Parathyroid adenoma (tissue), 2 donors: ENCODE measurements around the gene SLC35A5.

Experiments
- H2AFZ ChIP-seq: fragments of 300-600 bp; sonication (generic); one replicate; pipeline ENCODE4 v1.7.0; 2017; ENCODE audit warnings: antibody characterized with exemption, mild to moderate bottlenecking
- H3K27ac ChIP-seq: fragments of 300-600 bp; sonication (generic); one replicate; pipeline ENCODE4 v1.7.0; 2017
- H3K27me3 ChIP-seq: fragments of 300-600 bp; sonication (generic); one replicate; pipeline ENCODE4 v1.7.0; 2017; ENCODE audit warnings: low read length; ENCODE audit not compliant: control insufficient read depth, insufficient read depth
- H3K36me3 ChIP-seq: fragments of 300-600 bp; sonication (generic); one replicate; pipeline ENCODE4 v1.7.0; 2017; ENCODE audit warnings: low read length; ENCODE audit not compliant: control insufficient read depth, insufficient read depth
- H3K4me1 ChIP-seq: fragments of 300-600 bp; sonication (generic); one replicate; pipeline ENCODE4 v1.7.0; 2017; ENCODE audit warnings: control low read depth
- H3K4me2 ChIP-seq: fragments of 300-600 bp; sonication (generic); one replicate; pipeline ENCODE4 v1.7.0; 2017; ENCODE audit warnings: low read length
- H3K4me3 ChIP-seq: fragments of 300-600 bp; sonication (generic); one replicate; pipeline ENCODE4 v1.7.0; 2017; ENCODE audit warnings: low read depth, low read length
- H3K79me2 ChIP-seq: fragments of 300-600 bp; sonication (generic); one replicate; pipeline ENCODE4 v1.7.0; 2017; ENCODE audit warnings: control low read depth
- H3K9ac ChIP-seq: fragments of 300-600 bp; sonication (generic); one replicate; pipeline ENCODE4 v1.7.0; 2017; ENCODE audit warnings: mild to moderate bottlenecking
- H3K9me3 ChIP-seq: fragments of 300-600 bp; sonication (generic); one replicate; pipeline ENCODE4 v1.7.0; 2017; ENCODE audit warnings: low read length; ENCODE audit not compliant: control insufficient read depth
- CTCF ChIP-seq: fragments of 300-600 bp; sonication (generic); IDR thresholded peaks from one replicate; pipeline ENCODE4 v1.7.0; 2017; ENCODE audit warnings: antibody characterized with exemption, mild to moderate bottlenecking
- donor health status: primary hyperparathyroidism.

The SLC35A5 gene

GRCh38 chr3:112546216-112546759 lies 15.6 kb upstream of the SLC35A5 start:
- H3K4me3 ChIP-seq, result no peak overlapping the region
- H3K27me3 ChIP-seq, result no peaks in the 10 kb centered on the region
- no peak overlapping the region for H3K27ac ChIP-seq
- peaks cover 3% of the 10 kb centered on the region for H3K79me2 ChIP-seq
- no peaks in the 10 kb centered on the region for H3K36me3 ChIP-seq
- no peaks in the 10 kb centered on the region for H3K4me1 ChIP-seq
- H2AFZ ChIP-seq, result no peak overlapping the region
- TF ChIP-seq CTCF, result no peak
- H3K9ac ChIP-seq, result no peak overlapping the region
- no peak overlapping the region for H3K4me2 ChIP-seq
- H3K9me3 ChIP-seq, result no peaks in the 10 kb centered on the region

GRCh38 chr3:112550859-112551258 lies 11.0 kb upstream of the SLC35A5 start:
- H3K9me3 ChIP-seq, result no peaks in the 10 kb centered on the region
- H3K4me1 ChIP-seq, result no peaks in the 10 kb centered on the region
- no peak overlapping the region for H2AFZ ChIP-seq
- H3K27me3 ChIP-seq, result no peaks in the 10 kb centered on the region
- H3K9ac ChIP-seq, result no peak overlapping the region
- no peak overlapping the region for H3K4me2 ChIP-seq
- no peaks in the 10 kb centered on the region for H3K79me2 ChIP-seq
- TF ChIP-seq CTCF, result no peak
- H3K4me3 ChIP-seq, result no peak overlapping the region
- H3K27ac ChIP-seq, result no peak overlapping the region
- H3K36me3 ChIP-seq, result no peaks in the 10 kb centered on the region

GRCh38 chr3:112555535-112556170 lies 6.2 kb upstream of the SLC35A5 start:
- Histone ChIP-seq H3K4me1 (peaks cover 5% of the 10 kb centered on the region), H3K27me3 (no peaks in the 10 kb centered on the region), H3K27ac (no peak overlapping the region)

GRCh38 chr3:112557976-112558375 lies 3.9 kb upstream of the SLC35A5 start:
- H3K4me2 ChIP-seq, result no peak overlapping the region
- no peaks in the 10 kb centered on the region for H3K9me3 ChIP-seq
- no peak overlapping the region for H3K4me3 ChIP-seq
- H3K79me2 ChIP-seq, result peaks cover 23% of the 10 kb centered on the region
- no peak overlapping the region for H3K27ac ChIP-seq
- no peaks in the 10 kb centered on the region for H3K27me3 ChIP-seq
- no peak for TF ChIP-seq CTCF
- no peaks in the 10 kb centered on the region for H3K36me3 ChIP-seq
- H3K4me1 ChIP-seq, result peaks cover 7% of the 10 kb centered on the region
- H2AFZ ChIP-seq, result no peak overlapping the region
- H3K9ac ChIP-seq, result no peak overlapping the region

More at GRCh38 chr3:112555535-112556170, 6.2 kb upstream of the SLC35A5 start:
- no peak overlapping the region for H3K4me3 ChIP-seq
- H3K9me3 ChIP-seq, result no peaks in the 10 kb centered on the region
- no peak overlapping the region for H3K4me2 ChIP-seq
- peaks cover 18% of the 10 kb centered on the region for H3K79me2 ChIP-seq
- H3K9ac ChIP-seq, result no peak overlapping the region
- TF ChIP-seq CTCF, result no peak
- no peaks in the 10 kb centered on the region for H3K36me3 ChIP-seq
- no peak overlapping the region for H2AFZ ChIP-seq

GRCh38 chr3:112560307-112560706 lies 1.5 kb upstream of the SLC35A5 start:
- H3K36me3 ChIP-seq, result no peaks in the 10 kb centered on the region
- H3K27ac ChIP-seq, result no peak overlapping the region
- no peak for TF ChIP-seq CTCF
- H3K4me3 ChIP-seq, result peak overlapping the region; percentile 98
- peaks cover 23% of the 10 kb centered on the region for H3K79me2 ChIP-seq
- peaks cover 7% of the 10 kb centered on the region for H3K4me1 ChIP-seq
- no peak overlapping the region for H2AFZ ChIP-seq
- peak overlapping the region; percentile 97 for H3K4me2 ChIP-seq
- H3K27me3 ChIP-seq, result no peaks in the 10 kb centered on the region
- H3K9ac ChIP-seq, result no peak overlapping the region
- no peaks in the 10 kb centered on the region for H3K9me3 ChIP-seq
